HG03354 (cell line): ENCODE results near the gene ST6GALNAC5.
"Not testable (repeated sequence)": the region's sequence is repeated elsewhere in the genome, so short reads cannot be mapped to it uniquely, and the experiment has no call there.

Experiments used
- ATAC-seq: cut with Tn5 transposase; IDR thresholded peaks from one replicate; pipeline ENCODE4 v1.9.1; 2021; ENCODE audit warnings: mild to moderate bottlenecking; ENCODE audit not compliant: unreplicated experiment, poor library complexity, severe bottlenecking

The ST6GALNAC5 gene

DNA sequence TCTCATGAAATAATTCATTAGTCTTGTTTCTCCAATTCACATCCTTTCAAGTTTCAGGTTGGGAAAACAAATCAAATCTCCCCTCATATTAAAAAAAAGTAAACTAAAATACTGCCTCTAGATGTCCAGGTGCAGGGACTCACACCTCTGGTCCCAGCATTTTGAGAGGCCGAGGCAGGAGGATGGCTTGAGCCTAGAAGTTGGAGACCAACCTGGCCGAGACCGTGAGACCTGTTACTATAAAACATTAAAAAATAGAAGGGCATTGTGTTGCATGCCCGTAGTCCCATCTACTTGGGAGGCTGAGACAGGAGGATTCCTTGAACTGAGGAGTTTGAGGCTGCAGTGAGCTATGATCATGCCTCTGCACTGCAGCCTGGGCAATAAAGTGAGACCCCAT, 61.9 kb downstream of the ST6GALNAC5 start:
- no peak for ATAC-seq

DNA sequence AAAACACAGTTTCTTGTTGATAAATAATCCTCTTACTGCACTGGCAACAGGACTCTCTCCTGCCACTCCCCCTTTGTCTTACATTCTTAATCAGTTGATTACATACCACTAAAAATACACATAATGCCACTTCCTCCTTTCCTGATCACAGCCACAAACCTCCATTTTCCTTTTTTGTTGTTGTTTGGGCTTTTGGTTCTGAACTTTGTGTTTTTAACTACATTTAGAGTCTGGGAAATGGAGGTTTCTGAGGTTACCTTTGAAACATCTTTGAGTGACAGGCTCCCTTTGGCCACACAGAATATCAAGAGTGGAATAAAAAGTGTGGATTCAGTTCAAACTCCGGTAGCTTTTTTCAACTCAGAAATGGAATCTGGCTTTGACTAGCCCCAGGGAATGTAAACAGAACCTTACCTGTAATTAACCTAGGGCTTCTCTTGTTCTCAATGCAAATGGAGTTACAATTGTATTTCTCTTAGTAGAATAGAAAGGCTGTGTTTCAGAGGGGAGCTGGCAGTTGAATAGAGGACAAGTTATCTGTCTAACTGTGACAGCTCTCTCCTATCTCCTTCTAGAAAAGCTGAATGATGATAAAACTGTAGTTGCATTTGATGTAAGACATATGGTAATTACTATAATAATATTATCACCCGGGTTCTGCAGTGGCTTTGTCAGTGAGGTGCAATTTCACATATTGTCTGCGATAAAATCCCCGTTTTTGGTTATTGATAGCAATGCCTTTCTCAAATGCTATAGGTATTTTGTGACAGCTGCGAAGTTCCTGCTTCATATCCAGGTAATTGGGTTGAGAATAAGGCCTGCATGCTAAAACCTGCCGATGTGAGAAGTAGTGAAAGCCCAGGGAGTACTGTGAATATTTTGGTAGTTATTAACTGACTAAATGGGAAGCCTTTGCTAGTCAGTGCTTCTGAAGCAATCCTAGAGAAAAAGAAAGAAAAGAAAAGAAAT, 66.9 kb downstream of the ST6GALNAC5 start:
- no peak for ATAC-seq

DNA sequence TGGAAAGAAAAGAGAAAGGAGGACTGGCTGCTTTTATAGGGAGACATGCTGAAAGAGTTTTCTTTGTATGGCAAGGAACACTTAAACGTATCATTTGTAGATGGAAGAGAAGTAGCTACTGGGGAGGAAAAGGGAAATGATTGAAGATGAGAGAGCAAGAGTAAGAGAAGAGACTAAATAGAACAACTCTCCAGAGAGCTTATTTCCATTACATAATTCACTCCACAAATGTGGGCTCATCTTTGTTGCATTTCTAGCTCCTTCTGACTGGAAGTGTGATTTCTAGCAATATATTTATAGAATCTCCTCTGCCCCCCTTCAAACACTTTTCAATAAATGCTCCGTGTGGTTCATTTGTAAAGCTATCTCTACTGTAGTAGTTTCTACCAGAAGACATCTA, 71.0 kb downstream of the ST6GALNAC5 start:
- no peak for ATAC-seq

DNA sequence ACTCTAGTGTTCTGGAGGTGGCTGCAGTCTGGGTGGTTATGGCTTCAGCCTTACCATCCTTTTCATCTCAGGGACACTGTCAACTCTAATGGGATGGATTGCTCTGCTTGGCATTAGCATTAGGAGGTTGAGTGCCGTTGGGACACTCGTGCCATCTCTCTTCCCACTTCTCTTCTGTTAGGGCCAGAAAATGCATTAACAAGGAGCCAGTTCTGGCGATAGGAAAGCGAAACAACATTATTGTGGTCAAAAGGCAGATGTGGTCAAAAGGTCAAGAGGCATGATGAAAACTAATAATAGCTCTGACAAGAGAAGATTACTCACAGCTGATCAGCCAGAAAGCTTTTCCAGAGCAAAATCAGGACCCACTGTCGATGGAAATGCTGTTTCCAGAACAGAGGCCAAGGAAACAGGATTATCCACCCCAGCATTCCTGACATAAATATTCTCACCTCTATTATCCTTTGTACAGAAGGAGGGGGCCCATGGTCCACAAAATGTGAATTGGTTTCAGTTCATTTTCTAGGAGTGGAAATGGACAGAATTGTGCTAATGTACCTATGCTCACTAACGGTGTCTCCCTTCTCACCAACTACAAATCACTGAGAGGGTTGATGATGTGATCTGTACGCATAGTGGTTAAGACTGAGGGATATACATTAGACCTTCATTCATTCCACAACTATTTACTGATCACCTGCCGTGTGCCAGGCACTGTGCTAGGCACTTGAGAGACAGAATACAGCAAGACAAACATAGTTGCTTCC, 72.0 kb downstream of the ST6GALNAC5 start:
- ATAC-seq = no peak

DNA sequence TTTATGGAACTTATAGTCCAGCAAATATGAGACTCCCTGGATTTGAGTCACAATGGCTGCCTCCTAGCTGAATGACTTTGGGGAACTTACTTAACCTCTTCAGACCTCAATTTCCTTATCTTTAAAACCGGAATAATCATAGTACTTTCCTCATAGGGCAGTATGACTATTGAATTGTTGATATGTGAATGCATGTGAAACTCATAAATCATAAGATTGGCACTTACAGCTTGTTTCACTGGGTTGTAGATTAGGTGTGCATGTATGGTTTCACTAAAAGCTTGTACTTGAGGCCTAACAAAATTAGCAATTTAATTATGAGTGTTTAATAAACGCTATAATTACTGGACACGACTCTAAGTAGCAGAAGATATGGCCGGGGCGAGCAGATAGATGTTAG, 72.5 kb downstream of the ST6GALNAC5 start:
- no peak for ATAC-seq

DNA sequence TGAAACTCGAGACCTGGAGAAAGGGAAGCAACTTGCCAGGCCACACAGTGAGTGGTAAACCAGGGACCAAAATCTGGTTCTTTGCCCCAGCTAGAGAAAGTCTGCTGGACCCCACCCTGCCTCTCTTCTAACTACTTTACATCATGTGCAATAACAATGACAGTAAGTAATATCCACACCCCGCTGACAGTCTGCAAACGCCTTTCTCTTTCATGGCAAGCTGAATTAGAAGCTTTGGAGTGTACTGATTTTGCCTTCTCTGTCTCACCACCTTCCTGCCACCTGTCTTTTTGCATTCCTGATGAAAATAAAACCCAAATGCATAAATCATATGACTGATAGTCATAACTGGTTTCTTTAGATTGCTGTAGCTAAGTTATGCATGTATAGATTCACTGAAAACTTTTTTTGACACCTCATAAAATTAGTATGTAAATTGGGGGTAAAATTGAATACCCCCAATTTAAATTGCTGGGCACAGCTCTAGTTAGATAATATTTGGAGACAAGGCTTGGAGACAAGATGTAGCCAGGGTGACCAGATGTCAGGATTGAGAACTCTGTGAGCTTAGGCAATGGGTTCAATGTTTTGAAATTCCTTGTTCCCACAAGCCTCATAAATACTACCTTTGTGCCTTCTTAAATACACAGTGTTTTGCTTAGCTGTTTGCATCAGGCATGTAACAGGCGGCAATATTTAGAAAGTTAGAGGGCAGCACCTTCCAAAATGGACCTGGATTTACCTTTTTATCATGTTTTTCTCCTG, 73.5 kb downstream of the ST6GALNAC5 start:
- no peak for ATAC-seq

DNA sequence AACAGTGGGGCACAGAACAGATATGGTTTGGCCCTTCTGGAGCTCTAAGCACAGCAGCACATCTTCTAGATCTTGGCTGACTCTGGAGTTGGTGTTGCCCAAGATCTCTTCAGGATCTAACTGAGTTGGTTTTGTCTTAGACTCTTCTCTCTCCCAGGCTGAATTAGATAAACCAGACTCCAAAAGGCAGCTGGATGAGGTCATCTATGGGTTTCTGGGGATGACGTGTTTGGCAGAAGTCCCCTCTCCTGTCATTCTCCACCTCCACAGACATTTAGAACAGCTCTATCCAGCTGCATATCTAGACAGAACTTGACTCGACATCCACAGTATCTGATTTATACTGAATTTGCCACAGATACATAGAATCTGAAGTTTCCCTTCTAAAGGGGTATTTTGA, 75.3 kb downstream of the ST6GALNAC5 start:
- no peak for ATAC-seq

DNA sequence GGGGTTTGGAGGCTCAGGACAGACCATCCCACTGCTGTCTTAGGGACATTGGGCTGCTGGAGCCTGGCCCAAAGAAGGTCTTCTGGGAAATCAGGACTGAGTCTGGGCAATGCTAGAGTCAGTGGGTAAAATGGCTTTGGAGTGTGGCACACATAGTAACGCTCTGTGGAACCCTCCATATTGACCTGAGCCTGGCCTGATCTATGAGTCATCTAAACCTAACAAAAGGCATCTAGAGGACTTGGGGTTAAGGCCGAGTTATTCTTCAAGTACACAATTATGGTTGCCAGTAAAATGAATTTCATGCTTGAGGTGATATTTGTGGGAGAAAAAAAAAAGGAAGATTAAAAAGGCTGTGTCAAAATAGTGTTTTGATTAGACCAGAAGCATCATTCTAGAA, 77.7 kb downstream of the ST6GALNAC5 start:
- no peak for ATAC-seq

DNA sequence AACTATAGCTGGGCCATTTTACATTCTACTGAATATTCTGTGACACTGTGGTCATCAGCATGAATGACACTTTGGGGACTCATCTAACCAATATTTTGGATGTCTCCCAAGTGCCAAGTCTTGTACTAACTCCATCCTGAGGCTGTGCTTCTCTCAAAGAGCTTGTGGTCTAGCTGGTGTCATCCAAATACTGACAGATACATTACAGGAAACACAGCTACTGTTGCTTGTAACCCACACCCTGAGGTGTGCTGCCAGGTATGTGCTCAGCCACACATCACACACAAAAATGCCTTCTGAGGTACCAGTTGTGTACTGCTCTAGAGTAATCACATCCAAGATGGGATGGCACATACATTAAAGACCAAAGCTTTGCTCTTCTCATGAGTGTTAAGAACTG, 81.6 kb downstream of the ST6GALNAC5 start:
- no peak for ATAC-seq

DNA sequence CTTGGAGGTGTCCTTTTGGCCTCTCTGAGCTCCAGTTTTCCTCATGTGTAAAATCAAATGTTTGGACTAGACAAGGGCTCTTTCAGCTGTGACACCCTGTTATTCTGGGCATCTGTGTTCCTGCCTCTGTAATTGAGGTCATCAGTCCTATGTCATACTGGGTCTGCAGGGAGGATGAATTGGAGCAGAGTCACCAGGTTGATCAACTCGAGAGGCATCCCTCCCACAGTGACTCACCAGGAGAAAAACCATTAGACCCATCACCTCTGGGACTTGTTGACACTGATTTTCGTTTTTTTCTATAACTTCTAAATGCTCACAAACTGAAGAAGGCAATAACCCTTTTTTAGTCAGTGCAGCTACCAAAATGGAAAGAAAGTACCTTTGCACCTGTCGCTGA, 82.2 kb downstream of the ST6GALNAC5 start:
- ATAC-seq = no peak

DNA sequence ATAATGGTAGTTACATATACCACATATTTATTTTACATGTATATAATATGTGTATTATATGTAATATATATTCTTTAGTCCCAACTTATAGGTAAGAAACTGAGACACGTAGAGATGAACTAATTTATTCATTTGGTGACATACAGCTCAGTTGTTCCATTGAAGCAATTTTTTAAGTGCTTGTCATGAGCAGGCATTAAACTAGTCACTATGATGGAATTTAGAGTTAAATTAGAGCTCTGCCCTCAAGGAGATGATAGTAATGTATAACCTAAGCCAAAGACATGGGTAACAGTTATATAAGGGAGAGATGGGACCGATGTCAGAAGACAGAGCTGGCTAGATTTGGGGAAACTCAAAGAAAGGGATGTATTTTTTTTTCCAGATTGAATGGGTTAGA, 83.0 kb downstream of the ST6GALNAC5 start:
- no peak for ATAC-seq

DNA sequence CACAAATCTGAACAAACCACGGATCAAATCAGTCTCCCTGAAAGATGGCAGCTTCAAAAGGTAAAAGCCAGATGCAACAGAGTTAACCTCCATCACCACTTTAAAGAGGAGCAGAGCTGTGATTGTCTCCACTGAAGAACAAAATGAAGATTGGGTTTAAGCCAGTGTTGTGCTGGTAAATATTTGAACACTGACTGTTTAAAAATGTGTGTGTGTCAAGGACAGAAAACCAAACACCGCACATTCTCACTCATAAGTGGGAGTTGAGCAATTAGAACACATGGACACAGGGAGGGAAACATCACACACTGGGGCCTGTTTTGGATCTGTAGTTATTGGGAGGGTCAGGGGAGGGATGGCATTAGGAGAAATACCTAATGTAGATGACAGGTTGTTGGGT, 83.9 kb downstream of the ST6GALNAC5 start:
- no peak for ATAC-seq

DNA sequence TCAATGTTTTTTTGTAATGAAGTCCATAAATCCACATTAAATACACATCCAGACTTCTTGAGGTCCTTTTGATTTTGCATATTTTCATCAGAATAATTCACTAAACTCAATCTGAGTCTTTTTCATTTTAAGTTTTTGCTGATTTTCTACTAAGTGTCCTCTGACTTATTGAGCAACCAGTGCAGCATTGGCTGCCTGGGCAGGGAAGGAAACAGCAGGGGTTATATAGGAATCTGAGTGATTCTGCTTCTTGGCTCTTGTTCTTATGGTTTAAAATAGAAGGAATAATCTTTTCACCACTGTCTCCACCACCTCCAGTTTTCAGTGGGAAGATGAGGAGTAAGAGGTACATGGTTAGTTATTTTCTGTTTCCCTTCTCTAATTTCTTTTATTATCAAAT, 88.4 kb downstream of the ST6GALNAC5 start:
- no peak for ATAC-seq

DNA sequence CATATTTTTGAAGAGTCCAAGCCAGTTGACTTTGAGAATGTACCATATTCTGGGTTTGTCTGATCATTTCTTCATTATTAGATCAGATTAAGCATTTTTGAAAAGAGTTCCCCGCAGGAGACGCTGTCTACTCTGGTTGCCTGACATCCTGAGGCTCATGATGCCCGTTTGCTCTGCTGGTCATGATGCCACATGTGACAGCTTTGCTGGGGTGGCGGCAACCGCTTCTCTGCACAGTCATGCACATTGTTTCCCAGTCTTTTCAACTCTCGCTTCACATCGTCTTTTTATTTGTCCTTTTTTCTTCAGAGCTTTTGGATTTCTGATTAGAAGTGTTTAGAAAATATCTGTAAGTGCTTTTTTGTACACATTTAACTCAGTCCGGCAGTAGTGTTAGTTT, 90.7 kb downstream of the ST6GALNAC5 start:
- ATAC-seq = no peak

DNA sequence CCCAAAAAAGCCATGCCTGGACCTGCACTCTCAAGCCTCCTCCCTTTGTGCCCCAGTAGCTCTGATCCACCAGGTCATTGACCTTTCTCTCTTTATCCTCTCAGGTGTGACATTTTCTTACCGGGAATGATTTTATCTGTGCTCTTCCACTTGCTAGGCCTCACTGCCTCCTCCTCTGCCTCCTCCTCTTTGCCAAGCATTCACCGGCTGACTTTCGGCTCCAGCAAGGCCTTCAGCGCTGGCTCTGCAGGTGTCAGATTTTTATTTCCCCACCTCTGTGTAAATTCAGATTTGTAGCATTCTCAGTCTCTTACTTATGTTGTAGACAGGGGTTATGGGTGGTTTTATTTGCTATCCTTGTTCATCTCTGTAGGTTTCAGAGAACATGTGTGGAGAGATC, 91.5 kb downstream of the ST6GALNAC5 start:
- ATAC-seq = no peak

DNA sequence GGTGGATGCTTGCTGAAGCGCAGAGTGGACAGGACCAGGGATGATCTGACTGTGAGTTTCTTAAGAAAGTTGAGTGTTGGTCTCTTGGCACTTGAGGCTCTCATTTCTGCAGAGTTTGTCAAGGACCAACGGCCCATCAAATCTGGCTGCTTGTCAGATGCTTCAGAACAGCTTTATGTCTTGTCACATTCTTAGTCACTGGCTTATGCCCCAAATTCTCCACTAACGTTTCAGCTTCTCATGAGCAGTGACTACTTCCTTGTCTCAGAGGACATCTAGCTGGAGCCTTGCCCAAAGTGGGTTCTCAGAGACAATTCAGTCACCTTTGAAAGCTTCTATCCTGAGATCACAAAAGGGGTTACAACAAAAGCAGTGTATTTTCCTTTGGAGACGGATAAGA, 92.3 kb downstream of the ST6GALNAC5 start:
- no peak for ATAC-seq

DNA sequence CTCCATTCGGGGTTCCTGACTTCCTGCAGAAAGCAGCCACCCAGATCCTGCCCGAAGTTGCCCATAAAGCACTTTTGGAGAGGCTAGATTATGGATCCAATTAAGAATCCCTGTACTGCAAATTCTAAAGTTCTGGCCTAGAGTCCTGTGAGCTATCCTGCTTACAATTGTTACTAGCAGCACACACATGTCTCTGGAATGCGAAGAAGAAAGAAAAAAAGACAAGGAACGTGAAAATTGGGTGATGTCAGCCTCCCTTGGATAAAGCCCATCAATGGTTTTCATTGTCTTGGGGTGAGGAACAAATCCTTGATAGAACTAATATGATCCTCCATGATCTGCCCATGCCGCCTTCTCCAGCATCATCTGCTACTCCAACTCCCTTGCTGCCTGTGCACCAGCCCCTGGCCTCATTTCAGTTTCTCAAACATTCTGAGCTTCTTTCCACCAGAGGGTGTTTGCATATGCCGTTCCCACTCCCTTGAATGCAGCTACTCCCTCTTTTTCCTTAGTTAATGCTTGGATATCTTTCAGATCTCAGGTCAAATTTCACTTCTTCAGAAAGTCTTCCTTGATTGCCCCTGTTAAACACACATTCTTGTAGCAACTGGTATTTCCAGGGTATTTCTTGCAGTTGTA, 94.0 kb downstream of the ST6GALNAC5 start:
- no peak for ATAC-seq

DNA sequence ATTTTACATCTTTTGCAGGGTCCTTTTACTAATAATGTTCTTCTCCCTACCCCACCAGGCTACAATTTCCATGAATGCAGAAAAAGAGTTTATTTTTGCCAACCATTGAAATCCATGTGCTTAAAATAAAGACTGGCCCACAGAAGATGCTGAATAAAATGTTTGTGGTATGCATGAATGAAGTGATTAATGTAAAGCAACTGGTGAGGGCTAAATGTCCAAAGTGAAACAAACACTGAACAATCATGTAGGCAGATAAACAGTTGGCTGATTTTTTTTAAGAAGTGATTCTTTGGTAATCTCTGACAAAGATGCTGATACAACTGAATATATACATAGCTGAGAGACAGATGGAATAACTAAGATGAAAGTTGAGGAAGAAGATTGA, 94.5 kb downstream of the ST6GALNAC5 start:
- no peak for ATAC-seq

DNA sequence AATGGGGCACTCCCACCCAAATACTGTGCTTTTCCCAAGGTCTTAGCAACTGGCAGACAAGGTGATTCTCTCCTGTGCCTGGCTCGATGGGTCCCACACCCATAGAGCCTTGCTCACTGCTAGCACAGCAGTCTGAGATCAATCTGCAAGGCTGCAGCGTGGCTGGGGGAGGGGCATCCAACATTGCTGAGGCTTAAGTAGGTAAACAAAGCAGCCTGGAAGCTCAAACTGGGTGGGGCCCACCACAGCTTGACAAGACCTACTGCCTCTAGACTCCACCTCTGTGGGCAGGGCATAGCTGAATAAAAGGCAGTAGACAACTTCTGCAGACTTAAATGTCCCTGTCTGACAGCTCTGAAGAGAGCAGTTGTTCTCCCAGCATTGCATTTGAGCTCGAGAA, 114.0 kb downstream of the ST6GALNAC5 start:
- not testable (repeated sequence) for ATAC-seq

DNA sequence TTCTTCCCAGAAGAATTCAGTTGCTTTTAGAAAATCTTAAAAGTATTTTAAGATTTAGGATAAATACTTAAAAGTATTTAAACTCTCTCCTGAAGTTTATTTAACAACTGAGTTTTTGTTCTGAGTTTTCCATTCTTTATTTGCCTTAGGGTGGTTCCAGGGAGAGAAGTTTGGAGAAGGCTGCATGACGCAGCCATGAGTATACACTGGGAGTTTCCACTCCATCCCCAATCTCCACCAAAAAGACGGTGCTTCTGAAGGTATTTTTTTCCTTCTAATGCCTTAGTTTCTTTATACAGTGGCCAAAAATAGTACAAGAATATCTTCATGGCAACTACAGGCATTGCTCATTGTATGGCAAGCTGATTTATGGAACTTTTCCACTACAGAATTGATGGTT, 122.7 kb downstream of the ST6GALNAC5 start:
- no peak for ATAC-seq
